Lung (tissue), 12 donors: Measurements from ENCODE around the gene TADA1. TPM values are rescaled to one million over a fixed set of nuclear protein-coding genes. Genes with fewer than 3 reads are reported as not detected.
"Not testable (repeated sequence)": the region's sequence is repeated elsewhere in the genome, so short reads cannot be mapped to it uniquely, and the experiment has no call there.

Source experiments
- ATAC-seq: fragments of 200-7000 bp; cut with Tn5 transposase; one replicate; pipeline ENCODE4 v1.9.1; 2020; ENCODE audit warnings: moderate number of reproducible peaks; ENCODE audit not compliant: insufficient read depth, low FRiP score
- DNase-seq, 3 donors: peaks; one replicate each; pipeline ENCODE4 v3.0.0-alpha.2; 2013 to 2017
- H3K27ac ChIP-seq, 2 donors: one replicate each; pipeline ENCODE4 v1.5.1; 2013; ENCODE audit warnings: mild to moderate bottlenecking in 2 of 2, moderate library complexity in 2 of 2, control low read depth in 1 of 2, inconsistent platforms in 1 of 2, low read depth in 1 of 2, low read length in 1 of 2
- H3K27me3 ChIP-seq, 3 donors: one replicate each; pipeline ENCODE4 v1.5.1; 2013; ENCODE audit warnings: low read length in 2 of 3; ENCODE audit not compliant: control insufficient read depth in 3 of 3, insufficient read depth in 3 of 3
- H3K36me3 ChIP-seq, 4 donors: one replicate each; pipeline ENCODE4 v1.5.1; 2013; ENCODE audit warnings: low read length in 4 of 4, mild to moderate bottlenecking in 1 of 4, moderate library complexity in 1 of 4; ENCODE audit not compliant: control insufficient read depth in 4 of 4, insufficient read depth in 4 of 4
- H3K4me1 ChIP-seq, 5 donors: one replicate each; pipeline ENCODE4 v1.5.1; 2013; ENCODE audit warnings: low read length in 5 of 5, mild to moderate bottlenecking in 2 of 5, moderate library complexity in 1 of 5; ENCODE audit not compliant: control insufficient read depth in 5 of 5, insufficient read depth in 5 of 5
- H3K4me3 ChIP-seq: one replicate; pipeline ENCODE4 v1.5.1; 2013; ENCODE audit warnings: mild to moderate bottlenecking, control low read depth, moderate library complexity
- H3K9ac ChIP-seq, 2 donors: one replicate each; pipeline ENCODE4 v1.5.1; 2013; ENCODE audit warnings: low read length in 2 of 2, control low read depth in 1 of 2; ENCODE audit not compliant: insufficient read depth in 1 of 2
- H3K9me3 ChIP-seq, 4 donors: one replicate each; pipeline ENCODE4 v1.5.1; 2013; ENCODE audit warnings: low read length in 3 of 4, mild to moderate bottlenecking in 1 of 4, moderate library complexity in 1 of 4; ENCODE audit not compliant: control insufficient read depth in 4 of 4, insufficient read depth in 3 of 4
- CTCF ChIP-seq: IDR thresholded peaks from 2 replicates; pipeline ENCODE4 v1.5.1; 2012; ENCODE audit warnings: mild to moderate bottlenecking; ENCODE audit errors: control extremely low read depth, extremely low read depth
- WGBS, 2 donors: extraction: QIAGEN DNeasy Blood & Tissue Kit; methylation state at CpG; one replicate each; pipeline ENCODE4 v1.1.7; 2013; 5-methylcytosine and 5-hydroxymethylcytosine counted together
- polyA plus RNA-seq, 2 donors: library from polyadenylated mRNA; stranded (reverse); fragments of 200-250 nt; gene quantifications; one replicate each; pipeline ENCODE4 v1.2.1, GENCODE V29; 2013
- total RNA-seq, 2 donors: library from RNA; depleted of rRNA in 1 of 2; stranded (reverse); fragments of >200 nt in 1 of 2; gene quantifications; one replicate each; pipeline ENCODE4 v1.2.1, GENCODE V29; 2014 to 2021
- donor health status: control.
- donor health status: control.
- donor health status: Bipolar disorder and iron deficiency.
- donor health status: healthy.
- donor health status: DM: yes; HTN: yes; CAD: no.

TADA1 gene
- total and polyA plus RNA-seq, 4 donors, result 6.5 to 14.4 (median 7.6) TPM

DNA sequence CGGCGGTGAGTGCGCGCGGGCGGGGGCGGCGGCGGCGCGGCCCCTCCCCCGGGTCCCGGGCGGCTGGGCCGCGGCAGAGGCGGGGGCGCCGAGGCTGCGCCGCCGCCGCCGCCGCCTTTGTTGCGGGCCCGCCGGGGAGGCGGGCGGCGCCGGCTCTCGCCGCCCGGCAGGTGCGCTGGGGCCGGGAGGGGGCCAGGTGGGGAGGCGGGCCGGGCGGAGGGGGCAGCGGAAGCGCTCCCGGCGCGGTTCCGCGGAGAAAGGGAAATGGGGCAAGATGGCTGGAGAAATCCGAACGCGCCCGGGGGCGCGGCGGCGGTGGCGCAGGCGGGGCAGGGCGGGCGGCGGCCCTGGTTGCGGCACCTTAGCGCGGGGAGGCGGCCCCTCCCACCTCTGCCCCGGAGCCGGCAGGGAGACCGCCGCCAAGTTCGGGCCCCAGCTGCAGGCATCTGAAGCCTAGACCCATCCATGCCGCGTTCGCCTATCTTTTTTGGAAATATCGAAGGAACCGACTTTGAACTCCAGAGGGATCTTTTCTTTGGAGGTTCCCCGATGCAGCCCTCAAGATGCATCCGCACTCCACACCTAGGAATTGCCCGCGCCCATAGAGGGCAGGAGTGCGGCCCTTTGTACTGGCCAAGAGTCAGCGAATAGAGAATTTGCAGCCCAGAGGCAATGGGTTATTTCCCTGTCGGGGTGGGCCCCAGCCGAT, 36.3 kb downstream of the TADA1 start:
- H3K36me3 ChIP-seq, result peaks cover 3 to 27% (median 26%) of the 10 kb centered on the region in 4 donors
- TF ChIP-seq CTCF, result no peak
- peaks cover 4 to 29% (median 22%) of the 10 kb centered on the region in 5 donors for H3K4me1 ChIP-seq
- H3K27ac ChIP-seq, result peak overlapping the region; percentile 82 to 98
- no peaks in the 10 kb centered on the region for H3K9me3 ChIP-seq
- DNase-seq (peak; percentile 23 to 46 (median 40)), ATAC-seq (no peak)
- H3K9ac ChIP-seq, result peak overlapping the region; percentile 25 to 46
- H3K4me3 ChIP-seq, result peak overlapping the region; percentile 62
- H3K27me3 ChIP-seq, result no peaks in the 10 kb centered on the region
- WGBS, 2 donors, result 1% methylated on average over 33 to 82 of the region's 82 CpGs

DNA sequence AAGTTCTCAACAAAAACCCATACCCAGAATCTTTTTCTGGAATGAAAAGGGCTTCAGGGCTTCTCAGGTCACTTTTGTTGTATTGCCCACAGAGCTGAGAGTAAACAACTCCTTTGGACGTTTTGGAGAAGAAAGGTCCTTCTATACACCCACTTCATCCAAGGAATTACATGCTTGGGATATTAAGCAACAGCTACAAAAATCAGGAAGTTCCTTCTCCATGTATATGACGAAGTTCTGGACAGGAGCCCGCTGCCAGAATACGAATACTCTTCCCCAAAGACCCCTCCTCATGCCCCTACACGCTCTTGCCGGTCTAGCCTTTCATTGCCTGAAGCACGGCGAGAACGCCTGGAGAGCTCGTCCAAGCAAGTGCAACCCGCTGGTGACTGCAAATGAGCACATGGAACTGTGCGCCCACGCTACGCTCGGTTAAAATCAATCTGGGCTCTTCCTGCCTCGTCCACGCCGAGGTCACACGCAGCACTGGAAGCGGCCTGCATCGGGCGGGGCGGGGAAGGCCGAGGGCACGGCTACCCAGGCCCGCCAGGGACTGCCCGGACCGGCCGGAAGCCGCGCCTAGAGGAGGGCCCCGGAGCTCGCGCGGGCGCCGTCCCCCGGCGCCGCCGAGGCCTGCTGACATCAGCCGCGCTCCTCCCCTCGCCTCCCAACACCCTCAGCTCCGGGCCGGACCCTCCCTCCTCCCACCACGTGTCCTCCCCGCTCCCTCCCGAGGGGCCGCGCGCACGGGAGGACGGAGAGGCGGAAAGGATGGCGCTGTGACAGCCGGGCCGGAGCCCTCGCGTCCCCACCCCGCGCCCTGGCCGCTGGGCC, 37.1 kb downstream of the TADA1 start, which contains the start of gene POGK:
POGK (plus strand) TSS at position 710 of the 834 bp plus-strand sequence. CDS start 1,482 bp downstream, outside the sequence.
- TF ChIP-seq CTCF, result no peak
- Histone ChIP-seq H3K36me3 (peaks cover 0 to 27% (median 24%) of the 10 kb centered on the region in 4 donors), H3K4me1 (peaks cover 2 to 29% (median 19%) of the 10 kb centered on the region in 5 donors), H3K9ac (peak within 1 kb of the TSS; percentile 38 to 86), H3K27me3 (no peaks in the 10 kb centered on the region), H3K4me3 (peak within 1 kb of the TSS; percentile 62), H3K27ac (peak within 1 kb of the TSS; percentile 82 to 98), H3K9me3 (no peaks in the 10 kb centered on the region)
- DNase-seq (peak; percentile 93 to 97 (median 93)), ATAC-seq (peak; percentile 95)
- WGBS, 2 donors, result 0% methylated on average over 58 to 63 of the region's 63 CpGs

GRCh38 chr1:166836733-166837132, 39.3 kb downstream of the TADA1 start:
- Histone ChIP-seq H3K27ac (peak overlapping the region in 1 of 2 donors; percentile 76), H3K9me3 (no peaks in the 10 kb centered on the region), H3K27me3 (no peaks in the 10 kb centered on the region), H3K4me1 (peaks cover 0 to 23% (median 10%) of the 10 kb centered on the region in 5 donors), H3K4me3 (no peak overlapping the region), H3K9ac (no peak overlapping the region), H3K36me3 (peaks cover 0 to 9% (median 7%) of the 10 kb centered on the region in 4 donors)
- DNase-seq, result peak; percentile 16 to 54 (median 28)
- no peak for TF ChIP-seq CTCF
- WGBS, 2 donors, result 72 to 84% methylated on average over 4 of the region's 4 CpGs
- peak; percentile 12 for ATAC-seq

GRCh38 chr1:166829762-166830161, 46.3 kb downstream of the TADA1 start:
- not testable (repeated sequence) for H3K27ac ChIP-seq, H3K4me1 ChIP-seq, H3K27me3 ChIP-seq, ATAC-seq, DNase-seq, H3K36me3 ChIP-seq, H3K4me3 ChIP-seq, H3K9ac ChIP-seq
- WGBS, 2 donors, result 71 to 94% methylated on average over 1 of the region's 1 CpG
- H3K9me3 ChIP-seq, result peaks cover 0 to 11% (median 3%) of the 10 kb centered on the region in 4 donors
